Endothelial cell of umbilical vein (primary cell): ENCODE data around the gene RFX2. TPM values are rescaled to one million over a fixed set of nuclear protein-coding genes. Genes with fewer than 3 reads are reported as not detected.

ENCODE experiments used
- BruUV-seq: library from RNA; stranded (reverse); fragments of 400-500 nt; replicated peaks from 2 replicates; lab custom pipeline; 2021; lab: Mats Ljungman, UMichigan
- CTCF ChIA-PET: fragments of 300-600, 350-600 bp; sonication (Branson Sonifier 250); formaldehyde crosslinking; loops from one replicate; lab custom pipeline; 2021; ENCODE audit warnings: antibody characterized with exemption, inconsistent platforms; lab: Charles Lee
- POLR2A ChIA-PET: fragments of 300-600, 350-600 bp; sonication (Branson Sonifier 250); formaldehyde crosslinking; loops from one replicate; lab custom pipeline; 2021; ENCODE audit warnings: antibody characterized with exemption, inconsistent platforms; lab: Charles Lee
- DNase-seq: peaks from one replicate; pipeline ENCODE4 v3.0.0-alpha.2; 2011; ENCODE audit warnings: low read depth, low spot score
- FAIRE-seq: peaks from 2 replicates; lab custom pipeline; 2011; peaks lifted over from hg19 to GRCh38; lab: Jason Lieb, UNC
- H2AFZ ChIP-seq: 2 replicates; pipeline ENCODE4 v1.6.0; 2012; ENCODE audit warnings: low read depth, low read length, control low read depth, inconsistent platforms
- H3K27ac ChIP-seq: 2 replicates; pipeline ENCODE4 v1.5.1; 2011; ENCODE audit warnings: low read depth, mild to moderate bottlenecking, control low read depth, low read length, moderate library complexity; ENCODE audit not compliant: insufficient read depth
- H3K27me3 ChIP-seq, 2 experiments: 2 replicates each; pipeline versions ENCODE4 v1.6.0 to v1.6.1; 2011; ENCODE audit warnings: low read length in 2 of 2, mixed read lengths in 1 of 2; ENCODE audit not compliant: control insufficient read depth in 2 of 2, insufficient read depth in 2 of 2
- H3K36me3 ChIP-seq, 2 experiments: 2 replicates in 1 of 2; 3 replicates in 1 of 2; pipeline ENCODE4 v1.5.1; 2011; ENCODE audit warnings: low read length in 2 of 2, mild to moderate bottlenecking in 1 of 2, moderate library complexity in 1 of 2; ENCODE audit not compliant: control insufficient read depth in 2 of 2, insufficient read depth in 2 of 2; ENCODE audit errors: extremely low read depth in 1 of 2
- H3K4me1 ChIP-seq: 3 replicates; pipeline ENCODE4 v1.5.1; 2011; ENCODE audit warnings: mild to moderate bottlenecking, low read length; ENCODE audit not compliant: control insufficient read depth, insufficient read depth; ENCODE audit errors: extremely low read depth
- H3K4me2 ChIP-seq: 2 replicates; pipeline ENCODE4 v1.6.1; 2011; ENCODE audit warnings: low read length, control low read depth, mixed read lengths; ENCODE audit not compliant: insufficient read depth
- H3K4me3 ChIP-seq, 3 experiments: fragments of 200-600 bp in 1 of 3; sonication (generic), shearing (Covaris generic) in 1 of 3; replicated peaks in 1 of 3; 2 replicates each; pipeline ENCODE4 v1.5.1; 2011 to 2016; ENCODE audit warnings: control low read depth in 3 of 3, low read length in 3 of 3, mild to moderate bottlenecking in 2 of 3, inconsistent platforms in 1 of 3, low read depth in 1 of 3, moderate library complexity in 1 of 3; ENCODE audit not compliant: insufficient read depth in 1 of 3
- H3K79me2 ChIP-seq: 2 replicates; pipeline ENCODE4 v1.6.0; 2012; ENCODE audit warnings: low read length, inconsistent platforms; ENCODE audit not compliant: control insufficient read depth, insufficient read depth
- H3K9ac ChIP-seq: replicated peaks from 2 replicates; pipeline ENCODE3; 2011; ENCODE audit warnings: low read length, control low read depth; ENCODE audit not compliant: insufficient read depth; ENCODE audit errors: extremely low read depth
- H3K9me1 ChIP-seq: replicated peaks from 3 replicates; pipeline ENCODE4 v1.6.0; 2011; ENCODE audit warnings: mild to moderate bottlenecking, low read length; ENCODE audit not compliant: control insufficient read depth, insufficient read depth; ENCODE audit errors: extremely low read depth
- H3K9me3 ChIP-seq: replicated peaks from 2 replicates; pipeline ENCODE4 v1.5.1; 2012; ENCODE audit warnings: low read length, inconsistent platforms; ENCODE audit not compliant: control insufficient read depth, insufficient read depth
- H4K20me1 ChIP-seq: replicated peaks from 2 replicates; pipeline ENCODE3; 2011; ENCODE audit warnings: mild to moderate bottlenecking, low read length; ENCODE audit not compliant: control insufficient read depth, insufficient read depth; ENCODE audit errors: extremely low read depth
- EZH2 ChIP-seq: IDR thresholded peaks from 2 replicates; pipeline ENCODE4 v1.6.1; 2012; ENCODE audit warnings: borderline replicate concordance, low read depth, mild to moderate bottlenecking, moderate library complexity, low read length, inconsistent platforms; ENCODE audit not compliant: severe bottlenecking
- FOS ChIP-seq: IDR thresholded peaks from 2 replicates; pipeline ENCODE4 v1.6.1; 2011; ENCODE audit warnings: mild to moderate bottlenecking, low read length, moderate library complexity, borderline replicate concordance; ENCODE audit not compliant: insufficient read depth
- GATA2 ChIP-seq: IDR thresholded peaks from 2 replicates; pipeline ENCODE4 v1.7.0; 2011; ENCODE audit warnings: low read depth, mild to moderate bottlenecking, moderate library complexity, mixed read lengths, low read length; ENCODE audit not compliant: insufficient read length, insufficient read depth
- JUN ChIP-seq: IDR thresholded peaks from 2 replicates; pipeline ENCODE4 v1.6.1; 2011; ENCODE audit warnings: borderline replicate concordance, low read depth; ENCODE audit not compliant: insufficient read length, insufficient read depth
- MYC ChIP-seq: IDR thresholded peaks from one replicate; pipeline ENCODE4 v1.6.1; 2011; ENCODE audit warnings: mild to moderate bottlenecking, low read depth, low read length
- POLR2A ChIP-seq: IDR thresholded peaks from 2 replicates; pipeline ENCODE4 v1.6.1; 2012; ENCODE audit warnings: low read depth, mild to moderate bottlenecking, control low read depth, low read length
- POLR2AphosphoS5 ChIP-seq: IDR thresholded peaks from 2 replicates; pipeline ENCODE4 v1.6.1; 2012; ENCODE audit warnings: low read depth, mild to moderate bottlenecking, control low read depth, low read length, moderate library complexity; ENCODE audit not compliant: insufficient read depth
- dilution Hi-C: fragments of 300-500 bp; cut with MboI; formaldehyde crosslinking; loops from one replicate; pipeline ENCODE4 v1.15.0; 2019; ENCODE audit warnings: low sequenced_read_pairs; ENCODE audit not compliant: extremely low pct_ligation_motif_present
- intact Hi-C: fragments of 100-400 bp; cut with micrococcal nuclease; formaldehyde crosslinking; loops from one replicate; pipeline ENCODE4 v1.10.0; 2022
- polyA plus RNA-seq, 4 experiments: library from polyadenylated mRNA; depleted of rRNA in 3 of 4; stranded (reverse) in 3 of 4; unstranded in 1 of 4; fragments of >200 nt; gene quantifications; 2 replicates each; pipeline versions ENCODE4 v1.2.1 to v1.2.3, GENCODE V29; 2011 to 2012; ENCODE audit warnings: missing spikeins in 1 of 4
- total RNA-seq: library from RNA; stranded (reverse); gene quantifications from 2 replicates; pipeline ENCODE4 v1.2.3, GENCODE V29; 2021
- TF ChIP-seq, protein P1 (sequence below), 2 donors: IDR thresholded peaks; 1 replicate in 1 of 2; 2 replicates in 1 of 2; pipeline ENCODE4 v1.5.1; 2011; ENCODE audit warnings: low read length in 2 of 2, mild to moderate bottlenecking in 2 of 2, moderate library complexity in 2 of 2, control low read depth in 1 of 2, inconsistent platforms in 1 of 2, low read depth in 1 of 2; ENCODE audit not compliant: insufficient read depth in 1 of 2; ENCODE audit errors: extremely low read depth in 1 of 2
- TF ChIP-seq, protein P2 (sequence below): IDR thresholded peaks from 2 replicates; pipeline ENCODE4 v1.6.1; 2011; ENCODE audit not compliant: insufficient read depth, insufficient read length

Gene RFX2
- total and polyA plus RNA-seq, 2 donors (not counting 3 experiments of a cell fraction or from before 2014, with no cell fraction given) = 16.1 to 19.0 TPM

DNA sequence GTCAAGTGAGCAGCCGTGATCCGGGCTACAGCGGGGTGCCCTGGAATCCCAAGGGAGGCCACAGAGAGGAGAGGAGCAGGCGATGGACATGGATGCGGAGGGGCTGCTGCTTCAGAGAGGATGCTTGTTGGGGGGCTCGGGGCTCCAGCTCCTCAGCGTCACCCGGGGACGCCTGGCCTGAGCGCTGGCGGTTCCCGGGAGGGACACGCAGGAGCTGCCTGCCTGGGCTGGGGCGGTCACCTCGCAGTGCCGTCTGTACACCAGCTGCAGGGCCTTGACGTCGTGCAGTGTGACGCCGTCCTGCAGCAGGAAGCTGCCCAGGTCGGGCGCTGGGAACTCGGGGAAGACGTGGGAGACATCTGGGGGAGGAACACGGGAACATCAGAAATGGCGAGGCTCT, 102.4 kb downstream of the RFX2 start:
- dilution Hi-C loops = no loop called here
- ChIA-PET CTCF (interaction anchor here (1.7 to 2.6 kb wide), 2 partner anchors 14 to 21 kb away, joined by 6 to 11 read pairs; no protein-coding TSS in a partner anchor), POLR2A (no interaction called here)
- Histone ChIP-seq H3K9ac (no peak overlapping the region), H3K9me3 (no peaks in the 10 kb centered on the region), H3K79me2 (no peaks in the 10 kb centered on the region), H3K27me3 (no peaks in the 10 kb centered on the region), H4K20me1 (no peaks in the 10 kb centered on the region), H3K4me2 (no peak overlapping the region), H3K36me3 (peaks cover 0 to 6% of the 10 kb centered on the region in 2 experiments), H3K4me3 (no peak overlapping the region), H3K9me1 (no peaks in the 10 kb centered on the region), H3K4me1 (no peaks in the 10 kb centered on the region), H3K27ac (no peak overlapping the region), H2AFZ (no peak overlapping the region)
- no peak for DNase-seq
- no peak for TF ChIP-seq JUN
- no peak for TF ChIP-seq FOS
- TF ChIP-seq, protein P1, sequence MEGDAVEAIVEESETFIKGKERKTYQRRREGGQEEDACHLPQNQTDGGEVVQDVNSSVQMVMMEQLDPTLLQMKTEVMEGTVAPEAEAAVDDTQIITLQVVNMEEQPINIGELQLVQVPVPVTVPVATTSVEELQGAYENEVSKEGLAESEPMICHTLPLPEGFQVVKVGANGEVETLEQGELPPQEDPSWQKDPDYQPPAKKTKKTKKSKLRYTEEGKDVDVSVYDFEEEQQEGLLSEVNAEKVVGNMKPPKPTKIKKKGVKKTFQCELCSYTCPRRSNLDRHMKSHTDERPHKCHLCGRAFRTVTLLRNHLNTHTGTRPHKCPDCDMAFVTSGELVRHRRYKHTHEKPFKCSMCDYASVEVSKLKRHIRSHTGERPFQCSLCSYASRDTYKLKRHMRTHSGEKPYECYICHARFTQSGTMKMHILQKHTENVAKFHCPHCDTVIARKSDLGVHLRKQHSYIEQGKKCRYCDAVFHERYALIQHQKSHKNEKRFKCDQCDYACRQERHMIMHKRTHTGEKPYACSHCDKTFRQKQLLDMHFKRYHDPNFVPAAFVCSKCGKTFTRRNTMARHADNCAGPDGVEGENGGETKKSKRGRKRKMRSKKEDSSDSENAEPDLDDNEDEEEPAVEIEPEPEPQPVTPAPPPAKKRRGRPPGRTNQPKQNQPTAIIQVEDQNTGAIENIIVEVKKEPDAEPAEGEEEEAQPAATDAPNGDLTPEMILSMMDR (IDR thresholded peaks at IDR 0.05; ENCODE audit: extremely low read depth in 1 of 2, insufficient read depth in 1 of 2, low read depth in 1 of 2, low read length in 2 of 2) = no peak
- TF ChIP-seq POLR2AphosphoS5 = no peak
- no TSS peak for BruUV-seq
- FAIRE-seq = no peak
- intact Hi-C loops = no loop called here

DNA sequence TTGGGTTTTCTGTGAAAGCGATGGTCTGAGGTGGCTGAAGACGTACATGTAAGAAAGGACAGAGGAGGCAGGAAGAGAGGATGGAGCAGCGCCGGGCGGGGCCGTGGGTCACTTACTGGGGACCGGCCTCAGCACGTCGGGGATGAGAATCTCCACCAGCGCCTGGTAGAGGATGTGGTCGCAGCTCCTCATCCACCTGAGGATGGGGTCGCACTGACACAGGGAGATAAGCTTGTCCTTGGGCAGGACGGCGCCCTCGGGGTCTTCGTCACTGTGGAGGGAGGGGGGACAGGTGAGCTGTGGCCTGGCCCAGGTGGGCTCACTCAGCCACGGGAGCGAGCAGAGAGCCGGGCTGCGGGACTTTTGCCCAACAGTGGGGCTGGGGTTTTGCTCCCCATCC, 103.4 kb downstream of the RFX2 start:
- ChIA-PET CTCF (interaction anchor here (2.6 kb wide), 1 partner anchor 15 kb away, joined by 11 read pairs; no protein-coding TSS in a partner anchor), POLR2A (no interaction called here)
- intact Hi-C loops = no loop called here
- dilution Hi-C loops = no loop called here
- Histone ChIP-seq H3K4me2 (no peak overlapping the region), H2AFZ (no peak overlapping the region), H3K27me3 (no peaks in the 10 kb centered on the region), H3K27ac (no peak overlapping the region), H3K4me1 (no peaks in the 10 kb centered on the region), H3K36me3 (peaks cover 3 to 10% of the 10 kb centered on the region in 2 experiments), H3K79me2 (no peaks in the 10 kb centered on the region), H4K20me1 (no peaks in the 10 kb centered on the region), H3K4me3 (no peak overlapping the region), H3K9ac (no peak overlapping the region), H3K9me1 (no peaks in the 10 kb centered on the region), H3K9me3 (no peaks in the 10 kb centered on the region)
- DNase-seq = no peak
- BruUV-seq = no TSS peak
- no peak for FAIRE-seq
- no peak for TF ChIP-seq MYC
- no peak for TF ChIP-seq JUN
- no peak for TF ChIP-seq EZH2
- TF ChIP-seq, protein P2, sequence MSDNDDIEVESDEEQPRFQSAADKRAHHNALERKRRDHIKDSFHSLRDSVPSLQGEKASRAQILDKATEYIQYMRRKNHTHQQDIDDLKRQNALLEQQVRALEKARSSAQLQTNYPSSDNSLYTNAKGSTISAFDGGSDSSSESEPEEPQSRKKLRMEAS = no peak
- TF ChIP-seq, protein P1 (IDR thresholded peaks at IDR 0.05; ENCODE audit: extremely low read depth in 1 of 2, insufficient read depth in 1 of 2, low read depth in 1 of 2, low read length in 2 of 2) = no peak
- TF ChIP-seq GATA2 = no peak
- no peak for TF ChIP-seq POLR2AphosphoS5
- TF ChIP-seq FOS = no peak
- no peak for TF ChIP-seq POLR2A
